Peyer's patch (tissue), 4 donors: Measurements from ENCODE around the gene ABCB8. TPM values are rescaled to one million over a fixed set of nuclear protein-coding genes. Genes with fewer than 3 reads are reported as not detected.

Experiments used
- DNase-seq, 3 donors: peaks; one replicate each; pipeline ENCODE4 v3.0.0-alpha.2; 2017 to 2019
- H3K27ac ChIP-seq, 4 donors: fragments of 200-600 bp; sonication (generic); one replicate each; pipeline ENCODE4 v1.5.1; 2016 to 2019
- H3K27me3 ChIP-seq, 2 donors: fragments of 200-600 bp; sonication (generic); one replicate each; pipeline ENCODE4 v1.5.1; 2019
- H3K36me3 ChIP-seq, 3 donors: fragments of 200-600 bp; sonication (generic); one replicate each; pipeline ENCODE4 v1.5.1; 2016 to 2019
- H3K4me1 ChIP-seq, 4 donors: fragments of 200-600 bp; sonication (generic); one replicate each; pipeline ENCODE4 v1.5.1; 2016 to 2019
- H3K4me3 ChIP-seq, 4 donors: fragments of 200-600 bp; sonication (generic); 1 replicate in 3 of 4; 2 replicates in 1 of 4; pipeline ENCODE4 v1.5.1; 2016 to 2019; ENCODE audit warnings: mild to moderate bottlenecking in 1 of 4
- H3K9me3 ChIP-seq, 4 donors: fragments of 200-600 bp; sonication (generic); one replicate each; pipeline ENCODE4 v1.5.1; 2016 to 2019; ENCODE audit warnings: mild to moderate bottlenecking in 1 of 4
- POLR2A ChIP-seq, 2 donors: fragments of 450-650 bp; IDR thresholded peaks; one replicate each; pipeline ENCODE4 v1.5.1; 2017; ENCODE audit warnings: antibody characterized with exemption in 2 of 2, mild to moderate bottlenecking in 2 of 2, moderate library complexity in 2 of 2
- total RNA-seq, 4 donors: library from RNA; depleted of rRNA; stranded (reverse); fragments of >200 nt; gene quantifications; one replicate each; pipeline ENCODE4 v1.1.0, GENCODE V29; 2016
- TF ChIP-seq, protein P1 (sequence below), 6 experiments: fragments of 450-650 bp in 4 of 6; fragments of 200-600 bp in 2 of 6; sonication (generic) in 1 of 6; IDR thresholded peaks; one replicate each; pipeline ENCODE4 v1.5.1; 2017 to 2019; ENCODE audit warnings: antibody characterized with exemption in 6 of 6, mild to moderate bottlenecking in 3 of 6, moderate library complexity in 1 of 6

ABCB8 gene
- total RNA-seq, 4 donors from 2014 or later = 23.1 to 79.7 (median 42.7) TPM

DNA sequence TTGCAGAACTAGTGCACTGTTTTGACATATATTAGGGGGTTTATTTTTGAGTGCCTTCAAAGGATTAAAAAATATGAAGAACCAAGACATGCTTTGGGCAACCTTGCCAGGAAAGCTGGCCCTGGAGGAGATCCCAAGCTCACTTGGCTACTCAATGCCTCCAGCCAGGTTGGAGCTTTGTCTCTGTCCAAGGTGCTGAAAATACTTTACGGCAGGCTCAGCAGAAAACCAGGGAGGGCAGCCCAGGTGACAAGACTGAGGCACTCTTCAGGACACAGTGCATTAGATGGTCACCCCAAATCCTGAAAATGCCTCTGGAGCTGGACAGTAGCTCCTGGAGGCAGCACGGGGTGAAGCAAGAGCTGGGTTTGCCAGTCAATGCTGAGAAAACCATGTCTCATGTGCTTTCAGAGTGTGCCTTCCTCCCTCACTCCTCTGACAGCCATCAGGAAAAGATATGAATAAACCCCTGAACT lies 44.3 kb upstream of the ABCB8 start:
- Histone ChIP-seq H3K9me3 (no peaks in the 10 kb centered on the region), H3K27ac (no peak overlapping the region), H3K27me3 (no peaks in the 10 kb centered on the region), H3K4me3 (no peak overlapping the region), H3K4me1 (peaks cover 0 to 15% (median 7%) of the 10 kb centered on the region in 4 donors), H3K36me3 (no peaks in the 10 kb centered on the region)
- no peak for TF ChIP-seq POLR2A (IDR thresholded peaks at IDR 0.05)
- TF ChIP-seq, protein P1, sequence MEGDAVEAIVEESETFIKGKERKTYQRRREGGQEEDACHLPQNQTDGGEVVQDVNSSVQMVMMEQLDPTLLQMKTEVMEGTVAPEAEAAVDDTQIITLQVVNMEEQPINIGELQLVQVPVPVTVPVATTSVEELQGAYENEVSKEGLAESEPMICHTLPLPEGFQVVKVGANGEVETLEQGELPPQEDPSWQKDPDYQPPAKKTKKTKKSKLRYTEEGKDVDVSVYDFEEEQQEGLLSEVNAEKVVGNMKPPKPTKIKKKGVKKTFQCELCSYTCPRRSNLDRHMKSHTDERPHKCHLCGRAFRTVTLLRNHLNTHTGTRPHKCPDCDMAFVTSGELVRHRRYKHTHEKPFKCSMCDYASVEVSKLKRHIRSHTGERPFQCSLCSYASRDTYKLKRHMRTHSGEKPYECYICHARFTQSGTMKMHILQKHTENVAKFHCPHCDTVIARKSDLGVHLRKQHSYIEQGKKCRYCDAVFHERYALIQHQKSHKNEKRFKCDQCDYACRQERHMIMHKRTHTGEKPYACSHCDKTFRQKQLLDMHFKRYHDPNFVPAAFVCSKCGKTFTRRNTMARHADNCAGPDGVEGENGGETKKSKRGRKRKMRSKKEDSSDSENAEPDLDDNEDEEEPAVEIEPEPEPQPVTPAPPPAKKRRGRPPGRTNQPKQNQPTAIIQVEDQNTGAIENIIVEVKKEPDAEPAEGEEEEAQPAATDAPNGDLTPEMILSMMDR (IDR thresholded peaks at IDR 0.05) = no peak
- DNase-seq = peak in 1 of 3 donors; percentile 47

DNA sequence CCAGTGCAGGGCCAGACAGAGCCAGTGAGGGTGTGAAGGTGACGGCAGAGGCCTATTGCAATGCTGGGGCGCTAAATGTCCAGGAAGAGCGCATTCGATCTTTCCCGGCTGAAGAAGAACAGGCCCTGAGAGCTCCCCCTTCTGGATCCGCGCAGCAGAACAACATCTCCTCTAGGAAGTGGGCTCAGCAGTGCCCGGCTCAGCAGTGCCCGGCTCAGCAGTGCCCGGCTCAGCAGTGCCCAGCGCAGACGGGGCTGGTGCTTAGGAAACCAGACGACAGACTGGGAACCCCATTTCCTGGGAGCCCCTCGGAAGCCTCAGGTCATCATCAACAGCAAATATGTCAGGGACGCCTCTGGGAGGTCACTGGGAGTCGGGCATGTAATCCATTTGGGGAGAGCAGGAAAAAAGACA lies 42.1 kb upstream of the ABCB8 start:
- DNase-seq = peak; percentile 65 to 86 (median 77)
- H3K4me1 ChIP-seq = peaks cover 0 to 11% (median 4%) of the 10 kb centered on the region in 4 donors
- peaks cover 0 to 10% (median 3%) of the 10 kb centered on the region in 4 donors for H3K9me3 ChIP-seq
- no peaks in the 10 kb centered on the region for H3K27me3 ChIP-seq
- TF ChIP-seq, protein P1 (IDR thresholded peaks at IDR 0.05) = peak in 5 of 6 experiments; percentile 28 to 76 (median 64)
- TF ChIP-seq POLR2A (IDR thresholded peaks at IDR 0.05) = no peak
- no peaks in the 10 kb centered on the region for H3K36me3 ChIP-seq
- no peak overlapping the region for H3K4me3 ChIP-seq
- H3K27ac ChIP-seq = no peak overlapping the region

DNA sequence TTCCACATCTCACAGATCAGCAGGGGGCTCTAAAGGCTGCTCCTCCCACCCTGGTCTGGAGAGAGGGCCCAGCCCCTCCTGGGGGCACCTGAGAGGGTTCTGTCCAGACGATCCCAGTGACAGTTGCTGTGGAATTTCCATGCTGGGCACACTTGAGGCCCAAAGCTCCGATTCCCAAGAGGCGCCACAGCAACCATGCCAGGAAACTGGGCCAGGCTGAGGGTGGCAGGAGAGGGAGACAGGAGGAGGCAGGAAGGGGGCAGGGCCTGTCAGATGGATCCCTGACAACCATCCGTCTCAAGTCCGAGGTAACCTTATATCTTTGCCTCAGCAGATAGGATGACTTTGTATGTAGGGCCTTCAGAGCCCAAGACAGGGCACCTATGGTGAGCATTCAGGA lies 41.7 kb upstream of the ABCB8 start:
- no peak for DNase-seq
- Histone ChIP-seq H3K4me1 (peaks cover 0 to 11% (median 4%) of the 10 kb centered on the region in 4 donors), H3K36me3 (no peaks in the 10 kb centered on the region), H3K27me3 (no peaks in the 10 kb centered on the region), H3K4me3 (no peak overlapping the region), H3K27ac (no peak overlapping the region), H3K9me3 (peaks cover 0 to 10% (median 3%) of the 10 kb centered on the region in 4 donors)
- no peak for TF ChIP-seq POLR2A (IDR thresholded peaks at IDR 0.05)
- TF ChIP-seq, protein P1 (IDR thresholded peaks at IDR 0.05) = no peak

DNA sequence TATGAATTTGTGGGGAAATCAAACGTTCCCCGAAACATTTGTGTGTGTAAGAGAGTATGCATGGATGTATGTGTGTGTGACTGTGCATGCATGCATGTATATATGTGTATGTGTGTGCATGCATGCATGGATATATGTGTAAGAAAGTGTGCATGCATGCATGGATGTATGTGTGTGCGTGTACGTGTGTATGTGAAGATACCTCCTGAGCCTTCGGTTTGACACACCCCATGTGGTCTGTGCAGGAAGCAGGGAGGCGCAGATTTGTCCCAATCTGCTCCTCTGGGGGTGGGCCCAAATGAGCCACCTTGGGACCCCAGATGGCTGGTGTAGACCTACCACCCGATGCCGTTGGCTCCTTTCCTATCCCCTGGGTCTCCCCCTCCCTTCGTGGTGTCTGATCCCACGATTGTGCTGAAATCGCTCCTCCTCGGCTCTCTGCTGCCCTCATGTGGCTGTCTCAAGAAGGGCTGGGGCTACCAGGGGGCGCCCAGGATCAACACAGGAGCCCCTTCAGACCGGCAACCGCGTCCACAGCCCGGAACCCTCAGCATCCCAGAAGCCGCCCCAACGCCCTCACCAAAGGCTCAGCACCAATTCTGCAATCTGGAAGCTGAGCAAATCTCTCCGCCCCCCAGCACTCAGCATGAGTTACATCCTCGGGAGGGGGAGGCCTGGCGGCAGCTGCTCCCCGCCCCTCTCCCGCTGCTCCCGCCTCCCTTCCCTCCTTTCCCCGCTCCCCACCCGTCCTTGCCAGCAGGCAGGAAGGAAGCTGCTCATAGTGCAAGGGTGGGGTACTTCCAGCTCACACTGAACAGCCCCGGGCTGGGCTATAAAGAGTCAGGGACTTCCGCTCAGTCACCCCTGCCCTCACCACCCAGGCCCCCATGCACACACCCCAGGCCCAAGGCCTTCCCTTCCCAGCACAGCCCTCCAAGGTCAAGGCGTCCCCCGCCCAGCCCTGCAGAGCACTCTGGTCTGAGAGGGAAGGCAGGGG lies 39.7 kb upstream of the ABCB8 start:
- Histone ChIP-seq H3K27ac (peak overlapping the region in 3 of 4 donors; percentile 31 to 49 (median 35)), H3K4me3 (peak overlapping the region in 1 of 4 donors; percentile 2), H3K27me3 (no peaks in the 10 kb centered on the region), H3K4me1 (peaks cover 0 to 11% (median 4%) of the 10 kb centered on the region in 4 donors), H3K9me3 (peaks cover 0 to 10% (median 3%) of the 10 kb centered on the region in 4 donors), H3K36me3 (no peaks in the 10 kb centered on the region)
- TF ChIP-seq, protein P1 (IDR thresholded peaks at IDR 0.05) = peak; percentile 14 to 86 (median 79)
- no peak for TF ChIP-seq POLR2A (IDR thresholded peaks at IDR 0.05)
- DNase-seq = peak; percentile 54 to 75 (median 71)

DNA sequence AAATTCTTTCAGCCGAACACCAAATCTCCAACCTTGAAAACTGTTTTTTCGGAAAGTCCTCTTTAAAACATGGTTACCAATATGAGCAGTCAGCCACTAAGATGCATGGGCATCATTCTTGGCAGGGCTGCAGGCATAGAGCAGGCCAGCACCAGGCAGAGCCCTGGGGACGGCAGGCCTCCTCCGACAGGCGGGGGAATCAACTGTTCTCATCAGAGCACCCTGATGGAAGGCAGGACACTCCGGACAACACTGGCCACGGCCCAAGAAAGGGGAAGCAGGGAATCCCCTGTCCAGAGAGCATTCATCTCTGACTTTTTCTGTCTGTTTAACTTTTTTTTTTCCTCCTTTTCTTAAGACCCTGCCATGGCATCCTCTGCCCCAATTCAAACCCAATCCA lies 38.8 kb upstream of the ABCB8 start:
- DNase-seq = no peak
- Histone ChIP-seq H3K36me3 (no peaks in the 10 kb centered on the region), H3K4me3 (no peak overlapping the region), H3K27ac (peak overlapping the region in 3 of 4 donors; percentile 31 to 49 (median 35)), H3K27me3 (no peaks in the 10 kb centered on the region), H3K4me1 (peaks cover 0 to 11% (median 4%) of the 10 kb centered on the region in 4 donors), H3K9me3 (peaks cover 0 to 10% (median 3%) of the 10 kb centered on the region in 4 donors)
- no peak for TF ChIP-seq POLR2A (IDR thresholded peaks at IDR 0.05)
- TF ChIP-seq, protein P1 (IDR thresholded peaks at IDR 0.05) = no peak
